ENCODE measurements around the gene FRMPD1. TPM values are rescaled to one million over a fixed set of nuclear protein-coding genes. Genes with fewer than 3 reads are reported as not detected.
A peak's percentile ranks its signal among the peaks of the same experiment; 100 is the strongest.

Gene FRMPD1
- total RNA-seq, 4 donors from 2014 or later = 0.46 to 1.7 (median 1.0) TPM

- intact Hi-C loops (cut with DNase I; ENCODE audit: low total_unique reads) (no loop called here), in situ Hi-C loops (cut with MboI; ENCODE audit: low sequenced_read_pairs in 4 of 4) (no loop called here)
- Histone ChIP-seq H3K9me3 (no peaks in the 10 kb centered on the region), H3K4me1 (peaks cover 0 to under 1% of the 10 kb centered on the region in 2 donors), H3K36me3 (no peaks in the 10 kb centered on the region), H3K4me3 (no peak overlapping the region), H3K27me3 (no peaks in the 10 kb centered on the region), H3K27ac (no peak overlapping the region)
- no peak for TF ChIP-seq POLR2A (IDR thresholded peaks at IDR 0.05)
- TF ChIP-seq CTCF (IDR thresholded peaks at IDR 0.05 in 4 of 5, conservative IDR thresholded peaks at IDR 0.05 in 1 of 5) = no peak
- DNase-seq = no peak
- no peak for ATAC-seq
Measured at GRCh38 chr9:37656936-37657335, 6.2 kb downstream of the FRMPD1 start.

GRCh38 chr9:37660691-37661090 lies 9.9 kb downstream of the FRMPD1 start:
- TF ChIP-seq POLR2A (IDR thresholded peaks at IDR 0.05) (no peak), CTCF (IDR thresholded peaks at IDR 0.05 in 4 of 5, conservative IDR thresholded peaks at IDR 0.05 in 1 of 5) (no peak)
- DNase-seq (no peak), ATAC-seq (no peak)
- no peak overlapping the region for H3K4me3 ChIP-seq
- no peaks in the 10 kb centered on the region for H3K9me3 ChIP-seq
- H3K27ac ChIP-seq = no peak overlapping the region
- no peaks in the 10 kb centered on the region for H3K36me3 ChIP-seq
- intact Hi-C loops (cut with DNase I; ENCODE audit: low total_unique reads) (no loop called here), in situ Hi-C loops (cut with MboI; ENCODE audit: low sequenced_read_pairs in 4 of 4) (no loop called here)
- H3K27me3 ChIP-seq = no peaks in the 10 kb centered on the region
- H3K4me1 ChIP-seq = no peaks in the 10 kb centered on the region

DNA sequence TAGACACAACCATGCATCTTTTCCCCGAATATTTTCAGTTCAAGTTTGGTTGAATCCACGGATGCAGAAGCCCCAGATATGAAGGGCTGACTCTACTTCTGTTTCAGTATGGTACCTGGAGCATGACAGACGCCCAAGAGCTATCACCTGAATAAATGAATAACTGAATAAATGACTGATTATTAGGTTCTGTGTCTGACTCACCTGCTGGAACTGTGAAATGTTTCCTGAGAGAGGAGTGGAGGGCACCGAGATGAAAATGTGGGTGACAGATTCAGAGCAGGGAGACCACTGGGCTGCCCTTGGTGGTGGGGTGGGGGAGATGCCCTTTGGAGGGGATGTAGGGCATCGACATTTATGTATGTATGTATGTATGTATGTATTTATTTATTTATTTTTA lies 13.2 kb downstream of the FRMPD1 start:
- H3K36me3 ChIP-seq = no peaks in the 10 kb centered on the region
- peaks cover 2 to 14% of the 10 kb centered on the region in 2 donors for H3K4me1 ChIP-seq
- no peak overlapping the region for H3K4me3 ChIP-seq
- H3K9me3 ChIP-seq = no peaks in the 10 kb centered on the region
- TF ChIP-seq CTCF (IDR thresholded peaks at IDR 0.05 in 4 of 5, conservative IDR thresholded peaks at IDR 0.05 in 1 of 5) = no peak
- no peak for TF ChIP-seq POLR2A (IDR thresholded peaks at IDR 0.05)
- in situ Hi-C loops (cut with MboI; ENCODE audit: low sequenced_read_pairs in 4 of 4) (no loop called here), intact Hi-C loops (cut with DNase I; ENCODE audit: low total_unique reads) (no loop called here)
- H3K27me3 ChIP-seq = no peaks in the 10 kb centered on the region
- H3K27ac ChIP-seq = no peak overlapping the region
- ATAC-seq (no peak), DNase-seq (no peak)

DNA sequence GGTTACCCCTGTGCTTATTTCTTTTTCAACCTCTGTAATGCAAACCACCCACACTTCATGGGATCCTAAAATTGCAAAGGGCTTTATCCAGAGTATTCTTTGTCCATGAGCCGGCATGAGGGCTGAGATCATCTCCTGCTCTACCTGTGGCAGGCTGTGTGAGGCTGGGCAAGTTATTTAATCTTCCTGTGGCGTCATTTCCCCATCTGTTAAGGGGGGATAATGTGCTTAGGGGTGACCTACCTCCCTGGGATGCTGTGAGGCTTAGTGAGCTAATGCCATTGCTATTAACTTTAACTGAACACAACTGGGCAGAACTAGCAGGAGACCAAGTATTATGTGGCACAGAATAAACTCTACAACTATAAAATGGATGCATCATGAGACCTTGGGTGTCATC lies 17.0 kb downstream of the FRMPD1 start:
- in situ Hi-C loops (cut with MboI; ENCODE audit: low sequenced_read_pairs in 4 of 4) = no loop called here
- DNase-seq (no peak), ATAC-seq (peak in 1 of 2 donors; percentile 47)
- H3K4me3 ChIP-seq = no peak overlapping the region
- no peaks in the 10 kb centered on the region for H3K9me3 ChIP-seq
- no peak for TF ChIP-seq CTCF (IDR thresholded peaks at IDR 0.05 in 4 of 5, conservative IDR thresholded peaks at IDR 0.05 in 1 of 5)
- no peak for TF ChIP-seq POLR2A (IDR thresholded peaks at IDR 0.05)
- H3K36me3 ChIP-seq = no peaks in the 10 kb centered on the region
- H3K4me1 ChIP-seq = peaks cover 15 to 21% of the 10 kb centered on the region in 2 donors
- peak overlapping the region; percentile 78 to 84 (median 80) for H3K27ac ChIP-seq
- intact Hi-C loops (cut with DNase I; ENCODE audit: low total_unique reads) = loop anchor here (1.0 to 2.0 kb wide), 4 partner anchors 17 to 93 kb away; partner anchors contain the start of gene FRMPD1
- H3K27me3 ChIP-seq = no peaks in the 10 kb centered on the region

- H3K9me3 ChIP-seq = no peaks in the 10 kb centered on the region
- peaks cover 15 to 21% of the 10 kb centered on the region in 2 donors for H3K4me1 ChIP-seq
- H3K27ac ChIP-seq = peak overlapping the region; percentile 78 to 84 (median 80)
- H3K4me3 ChIP-seq = peak overlapping the region; percentile 21 to 50 (median 32)
- H3K27me3 ChIP-seq = no peaks in the 10 kb centered on the region
- in situ Hi-C loops (cut with MboI; ENCODE audit: low sequenced_read_pairs in 4 of 4) = no loop called here
- peak; percentile 94 to 97 for ATAC-seq
- TF ChIP-seq POLR2A (IDR thresholded peaks at IDR 0.05) (no peak), CTCF (IDR thresholded peaks at IDR 0.05 in 4 of 5, conservative IDR thresholded peaks at IDR 0.05 in 1 of 5) (peak in 4 of 5 experiments; percentile 11 to 47 (median 23))
- intact Hi-C loops (cut with DNase I; ENCODE audit: low total_unique reads) = loop anchor here (1.0 to 2.0 kb wide), 4 partner anchors 18 to 93 kb away; partner anchors contain the start of gene FRMPD1
- H3K36me3 ChIP-seq = no peaks in the 10 kb centered on the region
- DNase-seq = peak; percentile 80 to 81
Measured at GRCh38 chr9:37668116-37668601, 17.4 kb downstream of the FRMPD1 start.

Measured in gastrocnemius medialis (tissue), 4 donors.